Retinal pigment epithelial cell (primary cell): ENCODE results near the gene PLAAT3.

Experiments
- DNase-seq: peaks from one replicate; pipeline ENCODE4 v3.0.0-alpha.2; 2010; ENCODE audit warnings: low read depth
- H3K4me3 ChIP-seq: 2 replicates; pipeline ENCODE4 v1.5.1; 2011; ENCODE audit warnings: mild to moderate bottlenecking, low read length, control low read depth, moderate library complexity
- CTCF ChIP-seq: conservative IDR thresholded peaks from 2 replicates; pipeline ENCODE4 v1.5.1; 2011; ENCODE audit warnings: low read depth, low read length, control low read depth, inconsistent platforms

The PLAAT3 gene

GRCh38 chr11:63616953-63617352 lies 2.7 kb upstream of the PLAAT3 start:
- no peak overlapping the region for H3K4me3 ChIP-seq
- no peak for TF ChIP-seq CTCF

GRCh38 chr11:63613517-63614135 lies 607 bp downstream of the PLAAT3 start:
- H3K4me3 ChIP-seq = peak overlapping the region; percentile 73
- DNase-seq = no peak
- TF ChIP-seq CTCF = no peak

More at GRCh38 chr11:63616953-63617352, 2.7 kb upstream of the PLAAT3 start:
- DNase-seq = no peak

GRCh38 chr11:63612181-63612580 lies 2.1 kb downstream of the PLAAT3 start:
- DNase-seq = no peak
- H3K4me3 ChIP-seq = peak overlapping the region; percentile 73
- TF ChIP-seq CTCF = no peak

GRCh38 chr11:63611395-63611747 lies 2.9 kb downstream of the PLAAT3 start:
- no peak for DNase-seq
- H3K4me3 ChIP-seq = no peak overlapping the region
- no peak for TF ChIP-seq CTCF

- DNase-seq = no peak
- H3K4me3 ChIP-seq = no peak overlapping the region
- TF ChIP-seq CTCF = no peak
These were observed 3.4 kb downstream of the PLAAT3 start for GRCh38 chr11:63610604-63611394.

- TF ChIP-seq CTCF = no peak
These were observed 4.2 kb downstream of the PLAAT3 start for GRCh38 chr11:63609971-63610580.

GRCh38 chr11:63609536-63609935 lies 4.7 kb downstream of the PLAAT3 start:
- DNase-seq = no peak
- H3K4me3 ChIP-seq = no peak overlapping the region
- TF ChIP-seq CTCF = no peak

More at GRCh38 chr11:63609971-63610580, 4.2 kb downstream of the PLAAT3 start:
- H3K4me3 ChIP-seq = no peak overlapping the region
- no peak for DNase-seq
